IMR-90 (cell line): ENCODE results near the gene RBFOX1. TPM values are rescaled to one million over a fixed set of nuclear protein-coding genes. Genes with fewer than 3 reads are reported as not detected.

ENCODE experiments used
- ATAC-seq: fragments of 200-7000 bp; cut with Tn5 transposase; 2 replicates; pipeline ENCODE4 v1.9.1; 2020; ENCODE audit warnings: low read depth, mild to moderate bottlenecking, moderate library complexity
- BruUV-seq: library from RNA; stranded (reverse); fragments of 400-500 nt; replicated peaks from 2 replicates; lab custom pipeline; 2021; lab: Mats Ljungman, UMichigan
- CTCF ChIA-PET: fragments of 300-600 bp; formaldehyde crosslinking; extraction: SDS; loops from one replicate; lab custom pipeline; 2021; ENCODE audit warnings: antibody characterized with exemption; lab: Yijun Ruan, JAX
- POLR2A ChIA-PET: fragments of 300-600 bp; sonication (Branson Sonifier 250); formaldehyde crosslinking; loops from one replicate; lab custom pipeline; 2022; ENCODE audit warnings: antibody characterized with exemption; ENCODE audit not compliant: unreplicated experiment; lab: Charles Lee
- DNase-seq: peaks from one replicate; pipeline ENCODE4 v3.0.0; 2013
- H2AFZ ChIP-seq: replicated peaks from 2 replicates; pipeline ENCODE3; 2013; ENCODE audit warnings: low read length, mild to moderate bottlenecking; ENCODE audit not compliant: poor library complexity
- H2AK5ac ChIP-seq: 2 replicates; pipeline ENCODE4 v1.6.1; 2013; ENCODE audit warnings: low read depth, low read length, inconsistent platforms
- H2AK9ac ChIP-seq: replicated peaks from 2 replicates; pipeline ENCODE3; 2013; ENCODE audit warnings: mild to moderate bottlenecking, low read depth, low read length, moderate library complexity; ENCODE audit not compliant: poor library complexity
- H2BK120ac ChIP-seq: 2 replicates; pipeline ENCODE4 v1.6.1; 2013; ENCODE audit warnings: low read depth, low read length, inconsistent platforms
- H2BK15ac ChIP-seq: 3 replicates; pipeline ENCODE4 v1.6.1; 2013; ENCODE audit warnings: low read depth, low read length, inconsistent platforms
- H2BK20ac ChIP-seq: 2 replicates; pipeline ENCODE4 v1.6.1; 2013; ENCODE audit warnings: low read depth, mild to moderate bottlenecking, inconsistent platforms, low read length, moderate library complexity
- H2BK5ac ChIP-seq: 2 replicates; pipeline ENCODE4 v1.6.1; 2013; ENCODE audit warnings: mild to moderate bottlenecking, low read depth, low read length, inconsistent platforms; ENCODE audit not compliant: poor library complexity, severe bottlenecking
- H3K14ac ChIP-seq: replicated peaks from 2 replicates; pipeline ENCODE4 v1.6.1; 2013; ENCODE audit warnings: low read depth, low read length, inconsistent platforms
- H3K18ac ChIP-seq: 2 replicates; pipeline ENCODE4 v1.6.1; 2013; ENCODE audit warnings: low read depth, low read length, control low read depth
- H3K23ac ChIP-seq: 2 replicates; pipeline ENCODE4 v1.6.1; 2013; ENCODE audit warnings: low read depth, low read length, inconsistent platforms
- H3K27ac ChIP-seq: 2 replicates; pipeline ENCODE4 v1.5.1; 2013; ENCODE audit warnings: mild to moderate bottlenecking, control low read depth, low read length; ENCODE audit not compliant: insufficient read depth
- H3K27me3 ChIP-seq: 2 replicates; pipeline ENCODE4 v1.6.1; 2013; ENCODE audit warnings: low read length; ENCODE audit not compliant: control insufficient read depth, insufficient read depth
- H3K36me3 ChIP-seq: 2 replicates; pipeline ENCODE4 v1.6.1; 2013; ENCODE audit warnings: low read length, mixed read lengths; ENCODE audit not compliant: control insufficient read depth, insufficient read depth
- H3K4ac ChIP-seq: 2 replicates; pipeline ENCODE4 v1.6.1; 2013; ENCODE audit warnings: low read depth, low read length, inconsistent platforms
- H3K4me1 ChIP-seq: 2 replicates; pipeline ENCODE4 v1.6.1; 2013; ENCODE audit warnings: low read length, mixed read lengths; ENCODE audit not compliant: control insufficient read depth, insufficient read depth
- H3K4me2 ChIP-seq: 2 replicates; pipeline ENCODE4 v1.6.1; 2013; ENCODE audit warnings: low read depth, mild to moderate bottlenecking, control low read depth, low read length, moderate library complexity
- H3K4me3 ChIP-seq: 2 replicates; pipeline ENCODE4 v1.5.1; 2013; ENCODE audit warnings: low read depth, mild to moderate bottlenecking, control low read depth, low read length, moderate library complexity; ENCODE audit not compliant: insufficient read depth
- H3K56ac ChIP-seq: 2 replicates; pipeline ENCODE4 v1.6.1; 2013; ENCODE audit warnings: low read length, inconsistent platforms; ENCODE audit not compliant: insufficient read depth; ENCODE audit errors: extremely low read depth
- H3K79me1 ChIP-seq, 2 experiments: 2 replicates each; pipeline ENCODE4 v1.6.1; 2013; ENCODE audit warnings: low read length in 2 of 2, inconsistent platforms in 1 of 2, low read depth in 1 of 2
- H3K9ac ChIP-seq: 2 replicates; pipeline ENCODE4 v1.6.1; 2013; ENCODE audit warnings: low read depth, low read length, control low read depth
- H3K9me1 ChIP-seq: 2 replicates; pipeline ENCODE4 v1.6.1; 2013; ENCODE audit warnings: low read length, inconsistent platforms; ENCODE audit not compliant: insufficient read depth
- H3K9me3 ChIP-seq: 2 replicates; pipeline ENCODE4 v1.6.1; 2013; ENCODE audit warnings: low read length; ENCODE audit not compliant: control insufficient read depth, insufficient read depth
- H4K20me1 ChIP-seq: 2 replicates; pipeline ENCODE4 v1.6.1; 2013; ENCODE audit warnings: low read length, inconsistent platforms; ENCODE audit not compliant: insufficient read depth
- H4K5ac ChIP-seq: 2 replicates; pipeline ENCODE4 v1.6.1; 2013; ENCODE audit warnings: mild to moderate bottlenecking, low read depth, low read length, control low read depth
- H4K8ac ChIP-seq, 2 experiments: 2 replicates each; pipeline ENCODE4 v1.6.1; 2013; ENCODE audit warnings: low read depth in 2 of 2, low read length in 2 of 2, control low read depth in 1 of 2, inconsistent platforms in 1 of 2
- H4K91ac ChIP-seq: 2 replicates; pipeline ENCODE4 v1.6.1; 2013; ENCODE audit warnings: low read depth, low read length, inconsistent platforms; ENCODE audit not compliant: insufficient read depth
- BHLHE40 ChIP-seq: fragments of 150-350 bp; IDR thresholded peaks from 2 replicates; pipeline ENCODE4 v1.6.1; 2016; ENCODE audit warnings: mild to moderate bottlenecking, low read depth, low read length
- CEBPB ChIP-seq: IDR thresholded peaks from 2 replicates; pipeline ENCODE4 v1.6.1; 2012; ENCODE audit warnings: low read depth, low read length, improper control_type of control experiment
- CHD1 ChIP-seq: IDR thresholded peaks from 2 replicates; pipeline ENCODE4 v1.6.1; 2012; ENCODE audit warnings: low read depth, low read length, improper control_type of control experiment
- CTCF ChIP-seq: conservative IDR thresholded peaks from 2 replicates; pipeline ENCODE4 v1.5.1; 2012; ENCODE audit warnings: mild to moderate bottlenecking, low read depth, low read length, improper control_type of control experiment
- ELK1 ChIP-seq: fragments of 150-350 bp; IDR thresholded peaks from 2 replicates; pipeline ENCODE4 v1.6.1; 2016; ENCODE audit warnings: low read depth, mild to moderate bottlenecking, low read length, moderate library complexity, borderline replicate concordance
- FOS ChIP-seq: fragments of 150-350 bp; IDR thresholded peaks from 2 replicates; pipeline ENCODE4 v1.6.1; 2016; ENCODE audit warnings: low read depth, low read length
- MAFK ChIP-seq: IDR thresholded peaks from 2 replicates; pipeline ENCODE4 v1.6.1; 2012; ENCODE audit warnings: low read depth, low read length, improper control_type of control experiment
- MAZ ChIP-seq: IDR thresholded peaks from 2 replicates; pipeline ENCODE4 v1.6.1; 2012; ENCODE audit warnings: low read depth, mild to moderate bottlenecking, low read length, improper control_type of control experiment, moderate library complexity, borderline replicate concordance
- MXI1 ChIP-seq: IDR thresholded peaks from 2 replicates; pipeline ENCODE4 v1.6.1; 2012; ENCODE audit warnings: low read depth, mild to moderate bottlenecking, low read length, moderate library complexity, borderline replicate concordance
- NFE2L2 ChIP-seq: fragments of 150-350 bp; IDR thresholded peaks from 2 replicates; pipeline ENCODE4 v1.6.1; 2016; ENCODE audit warnings: low read depth, mild to moderate bottlenecking, low read length
- POLR2A ChIP-seq: IDR thresholded peaks from 2 replicates; pipeline ENCODE4 v1.6.1; 2012; ENCODE audit warnings: mild to moderate bottlenecking, low read depth, low read length
- RCOR1 ChIP-seq: IDR thresholded peaks from 2 replicates; pipeline ENCODE4 v1.6.1; 2012; ENCODE audit warnings: mild to moderate bottlenecking, low read length, improper control_type of control experiment; ENCODE audit not compliant: insufficient replicate concordance
- RFX5 ChIP-seq: IDR thresholded peaks from 2 replicates; pipeline ENCODE4 v1.8.0; 2012; ENCODE audit warnings: low read depth, mild to moderate bottlenecking, low read length, moderate library complexity
- SMC3 ChIP-seq: fragments of 150-350 bp; IDR thresholded peaks from 2 replicates; pipeline ENCODE4 v1.6.1; 2016; ENCODE audit warnings: low read depth, mild to moderate bottlenecking, antibody characterized with exemption, low read length, moderate library complexity
- USF2 ChIP-seq: fragments of 150-350 bp; IDR thresholded peaks from 2 replicates; pipeline ENCODE4 v1.6.1; 2017; ENCODE audit warnings: mild to moderate bottlenecking, antibody characterized with exemption, low read length, low read depth
- WGBS, 2 experiments: methylation state at CpG; one replicate each; pipeline versions ENCODE4 v1.1.5 to v1.1.7; 2013; ENCODE audit warnings: missing lambda C conversion rate in 2 of 2; ENCODE audit not compliant: insufficient read length in 1 of 2; ENCODE audit errors: extremely low coverage in 2 of 2; 5-methylcytosine and 5-hydroxymethylcytosine counted together
- dilution Hi-C: fragments of 300-500 bp; cut with HindIII; formaldehyde crosslinking; loops from one replicate; pipeline ENCODE4 v1.14.3; 2018; ENCODE audit warnings: low sequenced_read_pairs; ENCODE audit not compliant: unreplicated experiment
- in situ Hi-C: fragments of 300-500 bp; cut with MboI; formaldehyde crosslinking; loops from 3 replicates; pipeline ENCODE4 v1.14.3; 2019; ENCODE audit warnings: low sequenced_read_pairs, inconsistent platforms, mixed read lengths
- intact Hi-C: fragments of 100-400 bp; cut with micrococcal nuclease; formaldehyde crosslinking; loops from 2 replicates; pipeline ENCODE4 v1.10.0; 2022
- polyA plus RNA-seq, 3 experiments: library from polyadenylated mRNA; depleted of rRNA; stranded (reverse); fragments of >200 nt; gene quantifications; 2 replicates each; pipeline ENCODE4 v1.2.3, GENCODE V29; 2012; ENCODE audit warnings: low replicate concordance in 1 of 3
- total RNA-seq: library from RNA; depleted of rRNA; stranded (reverse); fragments of >200 nt; gene quantifications from 2 replicates; pipeline ENCODE4 v1.2.3, GENCODE V29; 2012

Gene RBFOX1
- total and polyA plus RNA-seq, 2 of the 4 experiments (the other 2 are of a cell fraction), result not detected

GRCh38 chr16:7497691-7498090 is 165.0 kb downstream of the RBFOX1 start:
- Histone ChIP-seq H4K20me1 (no peaks in the 10 kb centered on the region), H4K8ac (no peak overlapping the region), H3K56ac (no peak overlapping the region), H3K14ac (no peak overlapping the region), H4K5ac (no peak overlapping the region), H2AK9ac (no peak overlapping the region), H2BK120ac (no peak overlapping the region), H2BK15ac (no peak overlapping the region), H3K9me1 (no peaks in the 10 kb centered on the region), H2AK5ac (no peak overlapping the region), H4K91ac (no peak overlapping the region), H3K4me1 (no peaks in the 10 kb centered on the region), H3K4me2 (no peak overlapping the region), H2AFZ (no peak overlapping the region), H2BK20ac (no peak overlapping the region), H3K18ac (no peak overlapping the region), H3K23ac (no peak overlapping the region), H3K4ac (no peak overlapping the region), H3K27me3 (no peaks in the 10 kb centered on the region), H2BK5ac (no peak overlapping the region), H3K79me1 (no peaks in the 10 kb centered on the region), H3K36me3 (no peaks in the 10 kb centered on the region), H3K9me3 (peaks cover 2% of the 10 kb centered on the region; the same call in 1 of the 2 replicates), H3K27ac (no peak overlapping the region), H3K9ac (no peak overlapping the region), H3K4me3 (no peak overlapping the region)
- TF ChIP-seq BHLHE40 (no peak), RFX5 (no peak), SMC3 (no peak), NFE2L2 (no peak), RCOR1 (no peak), MAFK (no peak), ELK1 (no peak), CTCF (no peak), POLR2A (no peak), FOS (no peak), CEBPB (no peak), MAZ (no peak), MXI1 (no peak), CHD1 (no peak), USF2 (no peak)
- WGBS, 2 experiments, result no CpG with 5 or more reads among the region's 4 CpGs
- intact Hi-C loops, result no loop called here
- DNase-seq, result no peak
- BruUV-seq, result no TSS peak
- ChIA-PET CTCF (no interaction called here), POLR2A (no interaction called here)
- no peak for ATAC-seq
- in situ Hi-C loops, result no loop called here
- dilution Hi-C loops, result no loop called here
